ENCODE results near the gene SSTR4. TPM values are rescaled to one million over a fixed set of nuclear protein-coding genes. Genes with fewer than 3 reads are reported as not detected.

Gene SSTR4
- total and polyA plus RNA-seq, 2 of the 13 experiments (the other 11 are each of a cell fraction or from before 2014, with no cell fraction given): not detected

DNA sequence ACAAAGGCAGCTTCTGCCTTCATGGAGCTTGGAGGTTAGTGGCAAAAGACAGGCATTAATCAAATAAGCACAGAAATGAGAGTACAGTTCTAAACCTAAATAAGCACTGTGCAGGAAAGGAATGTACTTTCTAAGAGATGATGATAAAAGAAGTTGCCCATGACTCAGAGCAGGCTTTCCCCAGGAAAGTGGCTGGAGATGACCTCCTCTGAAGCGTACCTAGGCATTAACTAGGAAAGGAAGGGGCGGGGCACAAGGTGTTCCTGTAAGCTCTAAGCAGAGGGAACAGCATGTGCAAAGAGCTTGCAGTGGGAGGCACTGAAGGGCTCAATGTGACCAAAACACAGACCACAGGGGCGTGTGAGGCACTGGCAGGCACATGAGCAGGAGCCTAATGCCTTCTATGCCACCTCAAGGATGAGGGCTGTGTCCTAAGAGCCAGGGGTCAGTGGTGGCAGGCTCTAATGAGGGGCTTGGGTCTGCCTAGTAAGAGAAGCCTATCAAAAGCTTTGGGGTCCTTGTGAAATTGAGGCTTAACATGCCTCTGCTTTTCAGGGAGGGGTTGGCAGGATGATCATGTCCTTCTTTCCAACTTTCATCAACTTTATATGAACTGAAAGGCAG is 4.9 kb downstream of the SSTR4 start:
- H4K20me1 ChIP-seq (ENCODE audit: insufficient read depth, low read length): no peaks in the 10 kb centered on the region
- CTCF ChIA-PET (ENCODE audit: low intra/inter-chr PET ratio, low total read pairs): no interaction called here
- TF ChIP-seq ZNF850 (CRISPR knock-in tag; conservative IDR thresholded peaks at IDR 0.05) (no peak), ZNF451 (CRISPR knock-in tag; IDR thresholded peaks at IDR 0.05) (no peak), ZNF773 (CRISPR knock-in tag; IDR thresholded peaks at IDR 0.05; ENCODE audit: borderline replicate concordance) (no peak), MED13 (CRISPR knock-in tag; IDR thresholded peaks at IDR 0.05) (no peak), ZBTB7A (CRISPR knock-in tag; IDR thresholded peaks at IDR 0.05) (no peak), CEBPG (CRISPR knock-in tag; IDR thresholded peaks at IDR 0.05) (no peak), ZNF24 (IDR thresholded peaks at IDR 0.05) (no peak), XBP1 (CRISPR knock-in tag; IDR thresholded peaks at IDR 0.05) (no peak), MZF1 (CRISPR knock-in tag; IDR thresholded peaks at IDR 0.05; ENCODE audit: borderline replicate concordance) (no peak), RCOR2 (CRISPR knock-in tag; IDR thresholded peaks at IDR 0.05) (no peak), ZNF207 (IDR thresholded peaks at IDR 0.05; ENCODE audit: borderline replicate concordance) (no peak), FOXA1 (IDR thresholded peaks at IDR 0.05) (no peak), FOXA1 (CRISPR knock-in tag; IDR thresholded peaks at IDR 0.05) (no peak)
- TF ChIP-seq, protein P1, sequence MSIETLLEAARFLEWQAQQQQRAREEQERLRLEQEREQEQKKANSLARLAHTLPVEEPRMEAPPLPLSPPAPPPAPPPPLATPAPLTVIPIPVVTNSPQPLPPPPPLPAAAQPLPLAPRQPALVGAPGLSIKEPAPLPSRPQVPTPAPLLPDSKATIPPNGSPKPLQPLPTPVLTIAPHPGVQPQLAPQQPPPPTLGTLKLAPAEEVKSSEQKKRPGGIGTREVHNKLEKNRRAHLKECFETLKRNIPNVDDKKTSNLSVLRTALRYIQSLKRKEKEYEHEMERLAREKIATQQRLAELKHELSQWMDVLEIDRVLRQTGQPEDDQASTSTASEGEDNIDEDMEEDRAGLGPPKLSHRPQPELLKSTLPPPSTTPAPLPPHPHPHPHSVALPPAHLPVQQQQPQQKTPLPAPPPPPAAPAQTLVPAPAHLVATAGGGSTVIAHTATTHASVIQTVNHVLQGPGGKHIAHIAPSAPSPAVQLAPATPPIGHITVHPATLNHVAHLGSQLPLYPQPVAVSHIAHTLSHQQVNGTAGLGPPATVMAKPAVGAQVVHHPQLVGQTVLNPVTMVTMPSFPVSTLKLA (IDR thresholded peaks at IDR 0.05): no peak
- TF ChIP-seq, protein P2, sequence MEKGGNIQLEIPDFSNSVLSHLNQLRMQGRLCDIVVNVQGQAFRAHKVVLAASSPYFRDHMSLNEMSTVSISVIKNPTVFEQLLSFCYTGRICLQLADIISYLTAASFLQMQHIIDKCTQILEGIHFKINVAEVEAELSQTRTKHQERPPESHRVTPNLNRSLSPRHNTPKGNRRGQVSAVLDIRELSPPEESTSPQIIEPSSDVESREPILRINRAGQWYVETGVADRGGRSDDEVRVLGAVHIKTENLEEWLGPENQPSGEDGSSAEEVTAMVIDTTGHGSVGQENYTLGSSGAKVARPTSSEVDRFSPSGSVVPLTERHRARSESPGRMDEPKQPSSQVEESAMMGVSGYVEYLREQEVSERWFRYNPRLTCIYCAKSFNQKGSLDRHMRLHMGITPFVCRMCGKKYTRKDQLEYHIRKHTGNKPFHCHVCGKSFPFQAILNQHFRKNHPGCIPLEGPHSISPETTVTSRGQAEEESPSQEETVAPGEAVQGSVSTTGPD (CRISPR knock-in tag; IDR thresholded peaks at IDR 0.05): no peak
- TF ChIP-seq, protein P3, sequence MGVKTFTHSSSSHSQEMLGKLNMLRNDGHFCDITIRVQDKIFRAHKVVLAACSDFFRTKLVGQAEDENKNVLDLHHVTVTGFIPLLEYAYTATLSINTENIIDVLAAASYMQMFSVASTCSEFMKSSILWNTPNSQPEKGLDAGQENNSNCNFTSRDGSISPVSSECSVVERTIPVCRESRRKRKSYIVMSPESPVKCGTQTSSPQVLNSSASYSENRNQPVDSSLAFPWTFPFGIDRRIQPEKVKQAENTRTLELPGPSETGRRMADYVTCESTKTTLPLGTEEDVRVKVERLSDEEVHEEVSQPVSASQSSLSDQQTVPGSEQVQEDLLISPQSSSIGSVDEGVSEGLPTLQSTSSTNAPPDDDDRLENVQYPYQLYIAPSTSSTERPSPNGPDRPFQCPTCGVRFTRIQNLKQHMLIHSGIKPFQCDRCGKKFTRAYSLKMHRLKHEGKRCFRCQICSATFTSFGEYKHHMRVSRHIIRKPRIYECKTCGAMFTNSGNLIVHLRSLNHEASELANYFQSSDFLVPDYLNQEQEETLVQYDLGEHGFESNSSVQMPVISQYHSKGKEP (CRISPR knock-in tag; IDR thresholded peaks at IDR 0.05): no peak
- TF ChIP-seq, protein P4, sequence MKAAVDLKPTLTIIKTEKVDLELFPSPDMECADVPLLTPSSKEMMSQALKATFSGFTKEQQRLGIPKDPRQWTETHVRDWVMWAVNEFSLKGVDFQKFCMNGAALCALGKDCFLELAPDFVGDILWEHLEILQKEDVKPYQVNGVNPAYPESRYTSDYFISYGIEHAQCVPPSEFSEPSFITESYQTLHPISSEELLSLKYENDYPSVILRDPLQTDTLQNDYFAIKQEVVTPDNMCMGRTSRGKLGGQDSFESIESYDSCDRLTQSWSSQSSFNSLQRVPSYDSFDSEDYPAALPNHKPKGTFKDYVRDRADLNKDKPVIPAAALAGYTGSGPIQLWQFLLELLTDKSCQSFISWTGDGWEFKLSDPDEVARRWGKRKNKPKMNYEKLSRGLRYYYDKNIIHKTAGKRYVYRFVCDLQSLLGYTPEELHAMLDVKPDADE (CRISPR knock-in tag; IDR thresholded peaks at IDR 0.05): no peak
- 2% methylated on average over 3 of the region's 3 CpGs for WGBS (ENCODE audit: low lambda C conversion rate)
- intact Hi-C loops (cut with micrococcal nuclease; ENCODE audit: unreplicated experiment) (no loop called here), in situ Hi-C loops (cut with HindIII; ENCODE audit: extremely low pct_ligation_motif_present, low pct_unique_long_range_greater_than_20kb) (no loop called here)
- no peak overlapping the region for H3K27ac ChIP-seq (ENCODE audit: extremely low read length, insufficient read depth, low read length)
- H3K79me2 ChIP-seq (ENCODE audit: insufficient read depth, low read length): no peaks in the 10 kb centered on the region
- no peaks in the 10 kb centered on the region for H3K36me3 ChIP-seq (replicated peaks in 1 of 2; ENCODE audit: control insufficient read depth in 1 of 2, insufficient read depth in 2 of 2, low read length in 2 of 2)
- FAIRE-seq (no peak), ATAC-seq (no peak), DNase-seq (ENCODE audit: low spot score) (no peak)
- BruUV-seq (replicated peaks): no TSS peak
- POLR2A ChIA-PET: no interaction called here
- no peak overlapping the region for H3K4me3 ChIP-seq (replicated peaks in 1 of 3; ENCODE audit: insufficient read depth in 1 of 3, low read depth in 2 of 3, low read length in 3 of 3)
- H3K27me3 ChIP-seq (ENCODE audit: control insufficient read depth in 1 of 2, insufficient read depth in 2 of 2, low read length in 2 of 2): peaks cover 0 to 25% of the 10 kb centered on the region in 2 experiments; a peak in 3 of 5 replicates
- no peaks in the 10 kb centered on the region for H3K9me3 ChIP-seq (ENCODE audit: low read length)
- H3K4me2 ChIP-seq (ENCODE audit: low read depth, low read length): no peak overlapping the region
- H3K4me1 ChIP-seq (ENCODE audit: insufficient read depth, low read length): no peaks in the 10 kb centered on the region
- H3K9ac ChIP-seq (ENCODE audit: insufficient read depth, low read depth, low read length): no peak overlapping the region
- H2AFZ ChIP-seq (ENCODE audit: low read length): no peak overlapping the region

Measured in HepG2 (cell line).